Tibial nerve (tissue), 4 donors: ENCODE data around the gene L1CAM.

Experiments used
- CTCF ChIP-seq, 5 experiments: fragments of 200-600 bp in 3 of 5; fragments of 450-650 bp in 2 of 5; sonication (generic) in 3 of 5; IDR thresholded peaks; one replicate each; pipeline ENCODE4 v1.5.1; 2016 to 2019; ENCODE audit warnings: antibody characterized with exemption in 5 of 5, mild to moderate bottlenecking in 3 of 5, moderate library complexity in 2 of 5
- EP300 ChIP-seq, 2 donors: sonication (generic); formaldehyde crosslinking; IDR thresholded peaks; one replicate each; pipeline ENCODE4 v1.6.1; 2017; ENCODE audit warnings: antibody characterized with exemption in 2 of 2, mild to moderate bottlenecking in 1 of 2

GRCh38 chrX:153851981-153852380 lies 34.0 kb downstream of the L1CAM start:
- TF ChIP-seq CTCF (IDR thresholded peaks at IDR 0.05): no peak
- no peak for TF ChIP-seq EP300 (IDR thresholded peaks at IDR 0.05)
